Neural progenitor cell (in vitro differentiated cells): Measurements from ENCODE around the gene DYNC1LI1. TPM values are rescaled to one million over a fixed set of nuclear protein-coding genes. Genes with fewer than 3 reads are reported as not detected.

Experiments used
- DNase-seq: peaks from one replicate; pipeline ENCODE4 v3.0.0-alpha.2; 2016; ENCODE audit warnings: low spot score
- H2AFZ ChIP-seq: fragments of 200-600 bp; sonication (generic); replicated peaks from 2 replicates; pipeline ENCODE4 v1.6.1; 2016; ENCODE audit warnings: antibody characterized with exemption
- H3F3A ChIP-seq: fragments of 200-600 bp; sonication (generic); 2 replicates; pipeline ENCODE4 v1.6.1; 2016; ENCODE audit warnings: antibody characterized with exemption, low read depth
- H3K27ac ChIP-seq: fragments of 200-600 bp; sonication (generic); 2 replicates; pipeline ENCODE4 v1.5.1; 2016; ENCODE audit warnings: mild to moderate bottlenecking
- H3K27me3 ChIP-seq: fragments of 200-600 bp; sonication (generic); 2 replicates; pipeline ENCODE4 v1.6.1; 2016; ENCODE audit warnings: mild to moderate bottlenecking, moderate library complexity
- H3K36me3 ChIP-seq: fragments of 200-600 bp; sonication (generic); 2 replicates; pipeline ENCODE4 v1.5.1; 2016
- H3K4me1 ChIP-seq: fragments of 200-600 bp; sonication (generic); 2 replicates; pipeline ENCODE4 v1.6.1; 2016; ENCODE audit warnings: mixed run types
- H3K4me2 ChIP-seq: fragments of 200-600 bp; sonication (generic); 2 replicates; pipeline ENCODE4 v1.6.1; 2016
- H3K4me3 ChIP-seq: fragments of 200-600 bp; sonication (generic); 2 replicates; pipeline ENCODE4 v1.5.1; 2016
- H3K79me2 ChIP-seq: fragments of 200-600 bp; sonication (generic); 2 replicates; pipeline ENCODE4 v1.6.1; 2016; ENCODE audit warnings: low read depth
- H3K9ac ChIP-seq: fragments of 200-600 bp; sonication (generic); 2 replicates; pipeline ENCODE4 v1.6.1; 2016
- H3K9me3 ChIP-seq: fragments of 200-600 bp; sonication (generic); 2 replicates; pipeline ENCODE4 v1.5.1; 2016; ENCODE audit warnings: low read depth
- H4K20me1 ChIP-seq: fragments of 200-600 bp; sonication (generic); 2 replicates; pipeline ENCODE4 v1.6.1; 2016; ENCODE audit warnings: low read depth
- H3K27ac Mint-ChIP-seq: 3 replicates; pipeline ENCODE4 v1.8.0; 2021; ENCODE audit warnings: mixed read lengths
- H3K27me3 Mint-ChIP-seq: 2 replicates; pipeline ENCODE4 v1.8.0; 2022; ENCODE audit warnings: low read depth, mild to moderate bottlenecking, inconsistent platforms, moderate library complexity, mixed read lengths; ENCODE audit not compliant: insufficient read depth
- H3K36me3 Mint-ChIP-seq: 3 replicates; pipeline ENCODE4 v1.8.0; 2021; ENCODE audit warnings: mixed read lengths
- H3K4me1 Mint-ChIP-seq: 3 replicates; pipeline ENCODE4 v1.8.0; 2021; ENCODE audit warnings: mixed read lengths
- H3K4me3 Mint-ChIP-seq: 3 replicates; pipeline ENCODE4 v1.8.0; 2021; ENCODE audit warnings: mild to moderate bottlenecking, moderate library complexity, mixed read lengths
- H3K9me3 Mint-ChIP-seq: 3 replicates; pipeline ENCODE4 v1.8.0; 2020; ENCODE audit warnings: mixed read lengths
- EZH2 ChIP-seq: fragments of 200-600 bp; sonication (generic); IDR thresholded peaks from 2 replicates; pipeline ENCODE4 v1.6.1; 2017; ENCODE audit warnings: antibody characterized with exemption, mild to moderate bottlenecking, moderate library complexity
- EZH2phosphoT487 ChIP-seq: fragments of 200-600 bp; sonication (generic); IDR thresholded peaks from 2 replicates; pipeline ENCODE4 v1.6.1; 2017; ENCODE audit warnings: antibody characterized with exemption
- total RNA-seq: library from RNA; depleted of rRNA; stranded (reverse); fragments of >200 nt; gene quantifications from 2 replicates; pipeline ENCODE4 v1.2.3, GENCODE V29; 2015; ENCODE audit warnings: low replicate concordance
- TF ChIP-seq, protein P1 (sequence below): fragments of 200-600 bp; sonication (generic); IDR thresholded peaks from 2 replicates; pipeline ENCODE4 v1.5.1; 2017; ENCODE audit warnings: antibody characterized with exemption, mild to moderate bottlenecking

DYNC1LI1 gene
- total RNA-seq, 1 donor from 2014 or later, result 103 TPM

DNA sequence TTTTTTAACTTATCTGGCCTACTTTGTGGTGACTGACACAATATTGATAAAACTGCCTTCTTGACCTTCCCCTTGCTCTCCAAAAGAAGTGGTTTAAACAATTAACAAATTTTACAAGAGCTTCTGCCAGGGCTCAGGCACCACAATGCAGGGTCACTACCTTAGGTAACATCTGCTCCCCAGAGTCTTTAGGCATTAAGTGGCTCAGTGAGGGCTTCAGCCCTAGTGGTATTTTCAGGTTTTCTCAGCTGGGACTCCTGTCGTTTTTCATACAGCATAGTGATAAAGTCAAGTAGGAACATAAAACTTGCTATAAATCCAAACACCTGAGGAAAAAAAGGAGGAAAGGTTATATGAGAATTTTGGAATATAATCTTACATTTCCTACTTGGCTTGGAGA lies 86.9 kb downstream of the DYNC1LI1 start:
- Mint-ChIP-seq H3K36me3 (peaks cover 20% of the 10 kb centered on the region), H3K27ac (no peak overlapping the region), H3K4me1 (no peaks in the 10 kb centered on the region), H3K4me3 (no peak overlapping the region), H3K27me3 (no peaks in the 10 kb centered on the region), H3K9me3 (no peaks in the 10 kb centered on the region)
- Histone ChIP-seq H3K4me1 (no peaks in the 10 kb centered on the region), H3K4me2 (no peak overlapping the region), H3K9ac (no peak overlapping the region), H3K27ac (peak overlapping the region; percentile 36), H3F3A (no peaks in the 10 kb centered on the region), H3K4me3 (no peak overlapping the region), H2AFZ (no peak overlapping the region), H3K79me2 (no peaks in the 10 kb centered on the region), H3K36me3 (no peaks in the 10 kb centered on the region), H3K27me3 (no peaks in the 10 kb centered on the region), H4K20me1 (no peaks in the 10 kb centered on the region), H3K9me3 (no peaks in the 10 kb centered on the region)
- DNase-seq, result no peak
- TF ChIP-seq, protein P1, sequence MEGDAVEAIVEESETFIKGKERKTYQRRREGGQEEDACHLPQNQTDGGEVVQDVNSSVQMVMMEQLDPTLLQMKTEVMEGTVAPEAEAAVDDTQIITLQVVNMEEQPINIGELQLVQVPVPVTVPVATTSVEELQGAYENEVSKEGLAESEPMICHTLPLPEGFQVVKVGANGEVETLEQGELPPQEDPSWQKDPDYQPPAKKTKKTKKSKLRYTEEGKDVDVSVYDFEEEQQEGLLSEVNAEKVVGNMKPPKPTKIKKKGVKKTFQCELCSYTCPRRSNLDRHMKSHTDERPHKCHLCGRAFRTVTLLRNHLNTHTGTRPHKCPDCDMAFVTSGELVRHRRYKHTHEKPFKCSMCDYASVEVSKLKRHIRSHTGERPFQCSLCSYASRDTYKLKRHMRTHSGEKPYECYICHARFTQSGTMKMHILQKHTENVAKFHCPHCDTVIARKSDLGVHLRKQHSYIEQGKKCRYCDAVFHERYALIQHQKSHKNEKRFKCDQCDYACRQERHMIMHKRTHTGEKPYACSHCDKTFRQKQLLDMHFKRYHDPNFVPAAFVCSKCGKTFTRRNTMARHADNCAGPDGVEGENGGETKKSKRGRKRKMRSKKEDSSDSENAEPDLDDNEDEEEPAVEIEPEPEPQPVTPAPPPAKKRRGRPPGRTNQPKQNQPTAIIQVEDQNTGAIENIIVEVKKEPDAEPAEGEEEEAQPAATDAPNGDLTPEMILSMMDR, result no peak
- TF ChIP-seq EZH2, result no peak
- TF ChIP-seq EZH2phosphoT487, result no peak

DNA sequence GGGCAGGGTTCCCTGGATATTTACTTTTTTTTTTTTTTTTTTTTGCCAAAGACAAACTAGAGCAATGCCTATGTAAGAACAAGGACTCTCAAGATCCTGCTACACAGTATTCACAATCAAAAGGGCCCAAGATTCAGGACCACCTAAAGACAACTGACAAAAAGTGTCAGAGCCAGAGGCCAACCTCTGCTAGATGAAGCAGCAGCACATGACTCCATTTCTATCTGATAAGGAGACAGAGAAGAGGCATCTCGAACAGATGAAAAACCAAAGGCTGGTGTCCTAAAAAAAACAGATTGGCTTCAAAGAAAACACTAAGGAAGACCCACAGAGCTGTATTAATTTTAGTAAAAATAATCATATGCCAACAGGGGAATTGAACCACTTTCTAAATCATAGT lies 88.0 kb downstream of the DYNC1LI1 start:
- Histone ChIP-seq H2AFZ (no peak overlapping the region), H3K9me3 (no peaks in the 10 kb centered on the region), H3K27me3 (no peaks in the 10 kb centered on the region), H3K4me3 (no peak overlapping the region), H4K20me1 (no peaks in the 10 kb centered on the region), H3K79me2 (no peaks in the 10 kb centered on the region), H3K9ac (no peak overlapping the region), H3K4me1 (no peaks in the 10 kb centered on the region), H3F3A (no peaks in the 10 kb centered on the region), H3K27ac (no peak overlapping the region), H3K36me3 (no peaks in the 10 kb centered on the region), H3K4me2 (no peak overlapping the region)
- Mint-ChIP-seq H3K9me3 (no peaks in the 10 kb centered on the region), H3K36me3 (peaks cover 27% of the 10 kb centered on the region), H3K27ac (no peak overlapping the region), H3K27me3 (no peaks in the 10 kb centered on the region), H3K4me1 (no peaks in the 10 kb centered on the region), H3K4me3 (no peak overlapping the region)
- no peak for DNase-seq
- TF ChIP-seq EZH2, result no peak
- TF ChIP-seq, protein P1, result no peak
- TF ChIP-seq EZH2phosphoT487, result no peak

DNA sequence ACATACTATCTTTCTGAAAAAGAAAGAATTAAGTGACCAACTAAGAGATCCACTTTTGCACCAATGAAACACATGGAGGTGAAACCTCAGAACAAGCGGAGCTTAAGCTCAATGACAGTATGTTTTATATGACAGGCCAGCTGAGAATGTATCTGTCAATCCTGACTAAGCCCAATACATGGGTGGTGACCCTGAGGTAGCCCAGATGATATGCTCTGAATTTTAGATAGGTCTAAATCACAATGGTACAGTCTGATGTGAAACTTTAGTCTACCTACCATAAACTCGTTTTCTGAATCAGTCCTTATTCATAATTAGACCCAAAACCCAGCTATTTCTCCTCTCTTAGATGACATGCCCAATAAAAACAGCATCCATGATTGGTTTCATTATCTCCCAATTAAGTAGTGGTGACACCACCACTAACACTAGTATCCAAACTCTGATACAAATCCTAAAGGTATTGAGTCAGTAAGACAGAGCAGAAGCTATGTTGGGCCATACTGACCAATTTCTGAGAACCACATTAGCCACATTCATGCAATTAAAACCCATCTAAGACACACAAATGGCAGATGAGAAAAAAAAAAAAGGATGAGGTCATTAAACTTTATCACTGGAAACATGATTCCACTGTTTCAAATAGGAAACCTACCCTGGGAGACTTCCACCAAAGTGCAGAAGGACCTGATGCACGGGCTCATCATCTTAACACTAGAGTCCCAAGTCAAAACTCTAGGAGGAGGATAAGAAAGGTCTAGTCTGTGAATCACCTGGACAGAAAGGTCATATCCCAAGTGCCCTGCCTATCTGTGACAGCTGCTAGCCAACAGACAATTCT lies 88.6 kb downstream of the DYNC1LI1 start:
- Histone ChIP-seq H3K4me1 (no peaks in the 10 kb centered on the region), H3K4me2 (no peak overlapping the region), H3K9ac (no peak overlapping the region), H3K36me3 (no peaks in the 10 kb centered on the region), H3K9me3 (no peaks in the 10 kb centered on the region), H3K27ac (no peak overlapping the region), H3K27me3 (no peaks in the 10 kb centered on the region), H3K79me2 (no peaks in the 10 kb centered on the region), H3F3A (no peaks in the 10 kb centered on the region), H3K4me3 (no peak overlapping the region), H4K20me1 (no peaks in the 10 kb centered on the region), H2AFZ (no peak overlapping the region)
- no peaks in the 10 kb centered on the region for H3K4me1 Mint-ChIP-seq
- no peak overlapping the region for H3K27ac Mint-ChIP-seq
- no peak overlapping the region for H3K4me3 Mint-ChIP-seq
- H3K36me3 Mint-ChIP-seq, result peaks cover 29% of the 10 kb centered on the region
- H3K9me3 Mint-ChIP-seq, result no peaks in the 10 kb centered on the region
- no peak for DNase-seq
- H3K27me3 Mint-ChIP-seq, result no peaks in the 10 kb centered on the region
- TF ChIP-seq, protein P1, result no peak
